HG03354 (cell line): ENCODE measurements around the gene NIT1.

Experiments used
- ATAC-seq: cut with Tn5 transposase; IDR thresholded peaks from one replicate; pipeline ENCODE4 v1.9.1; 2021; ENCODE audit warnings: mild to moderate bottlenecking; ENCODE audit not compliant: unreplicated experiment, poor library complexity, severe bottlenecking

NIT1 gene

GRCh38 chr1:161082996-161083747, 34.7 kb upstream of the NIT1 start:
- no peak for ATAC-seq

GRCh38 chr1:161083748-161084596, 33.9 kb upstream of the NIT1 start:
- no peak for ATAC-seq

GRCh38 chr1:161084597-161084988, 33.3 kb upstream of the NIT1 start:
- no peak for ATAC-seq

GRCh38 chr1:161085165-161085564, 32.7 kb upstream of the NIT1 start:
- ATAC-seq: no peak

GRCh38 chr1:161086457-161086856, 31.4 kb upstream of the NIT1 start:
- ATAC-seq: no peak

GRCh38 chr1:161088587-161089110, 29.3 kb upstream of the NIT1 start:
- no peak for ATAC-seq

GRCh38 chr1:161089251-161089924, 28.5 kb upstream of the NIT1 start, which contains the start of gene NECTIN4:
NECTIN4 (minus strand) TSS chr1:161089558; CDS start chr1:161089296, 262 bp downstream.
- ATAC-seq: no peak

- ATAC-seq: no peak
These were observed 28.0 kb upstream of the NIT1 start for GRCh38 chr1:161089938-161090337.

- no peak for ATAC-seq
These were observed 27.3 kb upstream of the NIT1 start for GRCh38 chr1:161090617-161091016.

- ATAC-seq: no peak
These were observed 26.8 kb upstream of the NIT1 start for GRCh38 chr1:161091093-161091492.

- no peak for ATAC-seq
These were observed 26.0 kb upstream of the NIT1 start for GRCh38 chr1:161091796-161092507.

- no peak for ATAC-seq
These were observed 25.3 kb upstream of the NIT1 start for GRCh38 chr1:161092621-161093028.

GRCh38 chr1:161094481-161094880, 23.4 kb upstream of the NIT1 start:
- ATAC-seq: no peak

GRCh38 chr1:161095230-161095629, 22.7 kb upstream of the NIT1 start:
- no peak for ATAC-seq

- ATAC-seq: peak; percentile 59
These were observed 21.9 kb upstream of the NIT1 start for GRCh38 chr1:161096015-161096414.

GRCh38 chr1:161096530-161096929, 21.4 kb upstream of the NIT1 start:
- no peak for ATAC-seq

GRCh38 chr1:161098210-161099068, 19.5 kb upstream of the NIT1 start, which contains the start of gene KLHDC9:
KLHDC9 (plus strand) TSS chr1:161098361; CDS start chr1:161098536, 175 bp downstream.
- peak; percentile 69 for ATAC-seq

GRCh38 chr1:161099090-161099802, 18.7 kb upstream of the NIT1 start:
- ATAC-seq: no peak
